Measurements from ENCODE around the gene DIAPH1.
"Not testable (repeated sequence)": the region's sequence is repeated elsewhere in the genome, so short reads cannot be mapped to it uniquely, and the experiment has no call there.

The DIAPH1 gene

DNA sequence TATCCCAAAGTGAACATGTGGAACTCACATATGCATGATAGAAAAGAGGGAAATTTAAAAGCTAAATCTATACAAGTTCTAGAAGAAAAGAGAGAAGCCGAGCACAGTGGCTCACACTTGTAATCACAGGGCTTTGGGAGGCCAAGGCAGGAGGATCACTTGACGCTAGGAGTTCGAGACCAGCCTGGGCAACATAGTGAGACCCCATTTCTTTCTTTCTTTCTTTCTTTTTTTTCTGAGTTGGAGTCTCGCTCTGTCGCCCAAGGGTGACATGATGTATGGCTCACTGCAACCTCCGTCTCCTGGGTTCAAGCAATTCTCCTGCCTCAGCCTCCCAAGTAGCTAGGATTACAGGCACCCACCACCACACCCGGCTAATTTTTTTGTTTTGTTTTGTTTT is 8.9 kb downstream of the DIAPH1 start:
- DNase-seq (ENCODE audit: low spot score): not testable (repeated sequence)

DNA sequence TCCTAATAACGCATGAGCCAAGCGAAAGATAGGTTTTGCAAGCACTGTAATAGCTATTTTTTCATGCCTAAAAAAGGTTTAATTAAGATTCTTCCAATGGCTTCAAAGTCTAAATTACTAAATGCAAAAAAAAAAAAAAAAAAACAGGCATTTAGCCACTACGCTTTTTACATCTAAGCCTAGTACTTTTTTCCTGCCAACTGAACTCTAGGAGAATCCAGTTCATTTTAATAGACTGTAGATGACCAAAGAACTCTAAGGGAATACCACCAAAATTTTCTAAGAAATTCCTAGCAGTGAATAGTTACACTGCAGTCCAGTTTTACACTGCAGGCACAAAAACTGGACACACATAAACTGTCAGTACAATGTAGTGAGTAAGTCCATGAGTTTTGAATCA is 9.8 kb downstream of the DIAPH1 start:
- no peak for DNase-seq (ENCODE audit: low spot score)

DNA sequence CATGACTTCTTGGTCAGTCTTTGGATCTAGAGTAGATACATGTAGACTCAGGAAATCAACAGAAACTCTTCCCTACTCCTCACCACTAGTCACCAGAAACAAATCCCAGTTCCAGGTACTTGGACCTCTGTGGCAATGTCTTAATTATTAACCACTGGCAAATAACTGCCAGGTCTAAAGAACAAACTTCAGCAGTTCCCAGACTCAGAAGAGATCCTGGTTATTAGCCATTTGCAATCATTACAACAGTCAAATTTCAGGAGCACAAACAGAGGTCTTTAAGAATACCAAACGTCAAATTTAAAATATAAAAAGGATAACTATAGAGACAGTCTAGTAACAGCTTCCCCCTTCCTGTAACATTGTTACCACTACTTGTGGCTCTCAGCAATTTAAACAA is 10.2 kb downstream of the DIAPH1 start:
- DNase-seq (ENCODE audit: low spot score): no peak

DNA sequence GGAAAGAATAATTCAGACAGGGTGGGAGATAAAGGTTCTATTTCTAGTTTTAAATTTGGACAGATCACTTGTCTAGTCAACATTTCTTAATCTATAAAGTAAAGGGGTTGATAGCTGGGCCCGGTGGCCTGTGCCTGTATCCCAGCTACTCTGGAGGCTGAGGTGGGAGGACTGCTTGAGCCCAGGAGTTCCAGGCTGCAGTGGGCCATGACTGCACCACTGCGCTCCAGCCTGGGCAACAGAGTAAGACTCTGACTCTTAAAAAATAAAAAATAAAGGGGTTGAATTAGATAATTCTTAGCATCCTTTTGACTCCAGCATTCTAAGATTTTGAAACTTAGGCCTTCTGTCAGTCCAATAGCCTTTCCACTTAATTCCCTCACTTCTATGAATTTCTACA is 10.8 kb downstream of the DIAPH1 start:
- DNase-seq (ENCODE audit: low spot score): no peak

DNA sequence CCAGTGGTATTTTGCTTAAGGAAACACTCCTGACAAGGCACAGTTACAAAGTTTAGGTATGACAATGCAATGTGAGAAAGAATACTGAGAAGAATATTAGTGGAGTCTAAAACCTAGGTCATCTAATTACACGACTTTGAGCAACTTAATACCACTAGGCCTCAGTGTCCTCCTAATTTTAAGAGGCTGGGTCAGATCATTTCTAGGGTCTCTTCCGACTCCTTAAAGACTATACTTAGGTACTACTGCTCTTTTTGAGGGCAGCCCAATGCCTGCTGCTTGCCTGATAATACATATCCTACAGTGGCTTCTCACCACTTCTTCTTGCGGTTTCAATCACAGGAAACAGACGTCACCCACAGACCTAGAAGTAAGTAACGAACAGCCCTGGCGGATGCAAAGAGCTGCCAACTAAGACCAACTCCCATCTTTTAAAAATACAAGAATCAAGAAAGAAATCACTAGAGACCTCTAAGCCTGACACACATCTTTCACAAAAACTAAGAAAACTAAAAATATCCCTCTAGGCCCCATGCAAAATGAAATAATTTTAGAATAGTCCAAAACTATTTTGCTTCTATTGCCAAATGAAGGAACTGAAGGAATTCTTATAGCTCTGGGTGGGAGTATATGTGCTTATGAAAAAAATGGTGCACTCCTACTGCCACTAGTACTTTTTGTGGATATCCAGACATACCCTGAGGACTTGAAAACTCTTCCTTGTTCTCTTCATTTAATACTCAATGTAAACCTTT is 13.1 kb downstream of the DIAPH1 start:
- DNase-seq (ENCODE audit: low spot score): peak; percentile 73

DNA sequence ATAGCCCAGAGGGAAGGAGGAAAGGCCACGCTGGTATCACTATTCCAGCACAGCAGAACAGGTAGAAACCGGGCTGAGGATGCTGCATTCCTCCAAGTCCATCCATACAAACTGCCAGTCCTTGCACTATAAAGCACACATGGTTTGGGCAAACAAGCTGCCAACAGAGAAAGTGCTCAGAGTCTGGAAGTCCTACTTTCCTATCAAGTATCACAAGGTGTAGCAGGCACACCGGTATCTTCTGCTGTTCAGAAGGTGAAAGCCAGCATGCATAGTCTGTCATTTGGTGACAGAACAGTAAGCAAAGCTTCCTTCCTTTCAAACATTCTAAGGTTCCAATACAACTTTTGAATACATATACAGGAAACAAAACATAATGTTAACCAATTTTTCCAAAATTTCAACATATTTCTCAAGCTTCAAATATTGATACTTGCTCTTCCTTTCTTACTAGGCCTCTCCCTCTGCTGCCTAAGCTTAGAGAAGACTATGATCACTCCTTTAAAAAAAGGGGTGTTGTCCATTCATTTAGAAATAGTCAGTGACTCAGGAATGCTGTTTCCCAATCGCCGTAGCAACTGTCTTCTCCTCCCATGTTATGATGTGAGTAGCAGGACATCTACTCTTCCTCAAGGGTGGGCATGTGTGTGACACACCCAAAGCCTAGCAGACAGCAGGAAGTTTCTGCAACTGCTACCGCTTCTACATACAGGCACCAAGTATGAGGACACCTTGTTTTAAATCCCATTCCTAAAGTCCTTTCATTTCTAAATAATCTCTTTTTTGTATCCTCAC is 14.7 kb downstream of the DIAPH1 start:
- DNase-seq (ENCODE audit: low spot score): no peak

DNA sequence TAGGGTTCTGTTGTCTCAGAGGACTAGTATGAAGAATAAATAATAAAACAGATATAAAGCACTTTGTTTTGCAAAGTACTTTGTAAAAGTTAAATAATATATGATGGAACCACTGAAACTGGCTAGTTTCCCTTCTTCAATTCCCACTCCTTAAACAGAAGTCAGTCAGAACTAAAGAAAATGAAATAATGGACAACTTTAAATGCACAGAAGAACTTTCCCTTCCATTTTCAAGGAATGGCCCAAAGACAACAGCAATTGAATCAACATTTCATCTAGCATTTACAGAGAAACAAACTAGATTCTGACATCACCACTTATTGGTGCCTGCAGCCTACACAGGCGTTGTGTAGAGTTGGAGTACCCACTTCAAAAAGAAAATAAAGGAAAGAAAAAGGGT is 16.2 kb downstream of the DIAPH1 start:
- no peak for DNase-seq (ENCODE audit: low spot score)

DNA sequence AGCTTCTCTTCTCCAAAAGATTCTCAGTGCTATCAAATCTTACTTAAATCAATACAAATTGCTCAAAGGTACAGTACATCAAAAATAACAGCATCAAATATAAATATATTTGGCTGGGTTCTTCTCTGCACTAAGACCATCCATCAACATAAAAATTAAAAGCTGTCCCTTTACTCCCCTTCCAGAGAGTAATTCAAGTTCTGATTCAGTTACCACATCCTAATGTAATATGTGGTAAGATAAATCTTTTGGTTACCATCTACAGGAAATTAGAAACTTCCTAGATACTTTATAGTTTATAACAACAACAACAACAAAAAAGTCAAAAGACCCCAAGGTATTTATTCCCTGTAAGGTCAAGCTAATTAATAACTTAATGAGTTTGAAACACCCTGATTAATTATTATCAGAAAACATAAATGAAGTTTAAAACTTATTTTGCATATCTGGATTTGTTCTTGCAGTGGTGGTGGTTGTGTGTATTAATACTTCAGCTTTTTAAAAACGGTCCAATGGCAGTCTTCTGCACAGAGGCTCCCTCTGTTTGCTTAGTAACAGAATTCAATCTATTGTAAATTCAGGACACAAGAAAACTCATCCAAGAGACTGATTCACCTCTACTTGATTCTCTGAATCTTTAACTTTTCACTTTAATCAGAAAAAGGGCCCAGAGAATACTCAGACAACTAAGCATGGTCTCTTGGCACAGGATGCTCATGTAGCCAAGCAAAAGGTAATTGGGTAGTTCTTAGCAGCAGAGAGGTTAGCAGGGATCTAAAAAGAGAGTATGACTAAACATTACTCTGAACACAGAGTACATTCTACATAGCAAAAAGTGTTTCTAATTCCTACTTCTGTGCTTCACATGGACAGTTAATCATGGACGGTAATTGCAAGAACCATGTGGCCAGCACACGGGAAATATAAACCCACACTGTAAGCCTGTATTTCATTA is 20.1 kb downstream of the DIAPH1 start:
- DNase-seq (ENCODE audit: low spot score): no peak

DNA sequence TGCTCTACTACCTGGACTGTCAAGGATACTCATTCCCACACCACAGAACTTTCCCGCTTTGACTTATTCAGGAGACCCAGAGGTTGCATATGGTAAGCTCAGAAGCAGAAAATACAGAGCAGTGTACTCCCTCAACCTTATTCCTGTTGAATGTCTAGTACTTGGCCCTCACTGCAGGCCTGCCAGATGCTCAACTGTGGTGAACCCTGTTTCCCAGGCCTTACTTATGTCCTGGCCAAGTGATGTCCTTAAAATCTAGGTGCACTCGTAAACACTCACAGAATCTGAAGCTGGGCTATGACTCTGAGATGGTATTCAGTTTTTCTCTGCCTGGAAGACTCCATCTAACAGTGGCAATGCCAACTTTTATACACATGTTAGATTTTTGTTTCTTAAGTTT is 21.0 kb downstream of the DIAPH1 start:
- no peak for DNase-seq (ENCODE audit: low spot score)

DNA sequence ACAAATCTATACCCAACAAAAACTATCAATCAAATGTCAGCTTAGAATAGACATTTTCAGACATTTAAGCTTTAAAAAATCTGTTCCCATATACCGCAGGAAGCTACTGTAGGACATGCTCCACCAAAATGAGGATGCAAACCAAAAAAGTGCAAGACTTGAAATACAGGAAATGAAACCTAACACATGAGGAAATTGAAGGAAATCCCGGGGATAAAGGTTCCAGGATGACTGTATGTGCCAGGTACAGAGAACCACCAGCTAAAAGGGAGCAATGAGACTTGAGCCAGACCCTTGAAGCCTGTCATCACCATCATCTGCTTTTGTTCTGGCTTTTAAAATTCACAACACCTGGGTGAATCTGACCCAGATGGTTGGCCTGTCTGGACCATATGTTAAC is 21.4 kb downstream of the DIAPH1 start:
- no peak for DNase-seq (ENCODE audit: low spot score)

DNA sequence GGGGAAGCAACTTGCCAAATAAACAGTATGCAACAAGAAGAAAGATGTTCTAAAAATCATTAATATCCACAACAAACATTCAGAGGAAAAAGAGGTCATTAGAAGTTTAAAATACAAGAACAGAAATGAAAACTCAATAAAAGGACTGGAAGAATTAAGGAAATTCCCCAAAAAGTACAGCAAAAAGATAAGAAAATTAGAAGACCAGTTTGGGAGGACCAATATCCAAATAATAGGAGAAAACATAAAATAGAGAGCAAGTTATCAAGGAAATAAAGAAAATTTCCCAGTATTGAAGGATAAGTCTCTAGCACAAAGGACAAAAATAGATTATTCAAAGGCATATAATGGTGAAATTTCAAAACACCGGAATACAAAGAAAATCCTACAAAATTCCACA is 21.9 kb downstream of the DIAPH1 start:
- no peak for DNase-seq (ENCODE audit: low spot score)

DNA sequence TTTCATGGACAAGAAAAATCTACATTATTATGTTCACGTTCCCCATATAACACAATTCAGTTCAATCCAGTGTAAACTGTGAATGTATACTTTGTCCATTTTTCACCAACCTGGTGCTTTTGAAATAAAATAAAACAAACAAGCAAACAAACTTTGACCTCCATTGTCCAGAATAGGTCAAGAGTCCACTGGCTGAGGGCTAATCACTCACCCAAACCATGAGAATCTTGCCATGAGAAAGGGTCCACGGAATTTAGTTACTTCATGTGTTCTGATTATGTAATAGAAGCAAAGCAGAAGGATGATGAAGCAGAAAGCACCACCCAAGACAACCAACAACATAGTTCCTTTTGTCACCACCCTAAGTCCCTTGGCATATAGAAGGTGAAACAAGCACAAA is 28.7 kb downstream of the DIAPH1 start:
- DNase-seq (ENCODE audit: low spot score): no peak

DNA sequence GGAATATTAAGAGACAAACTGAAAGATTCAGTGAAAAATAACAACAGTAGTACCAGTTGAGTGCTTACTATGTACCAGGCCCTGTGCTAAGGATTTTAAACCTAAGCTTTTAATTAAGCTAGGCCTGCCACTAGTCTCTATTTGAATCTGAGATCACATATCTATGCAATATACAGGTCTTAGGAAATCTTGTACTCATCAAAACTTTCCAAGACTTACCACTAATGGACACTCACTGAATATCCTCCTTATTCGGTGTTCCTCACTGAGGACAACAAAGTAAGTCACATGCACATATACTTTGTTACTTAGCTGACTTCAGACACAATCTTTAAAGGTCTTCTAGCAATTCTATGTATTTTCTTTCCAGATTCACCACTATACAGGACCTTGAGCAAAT is 32.6 kb downstream of the DIAPH1 start:
- DNase-seq (ENCODE audit: low spot score): no peak

DNA sequence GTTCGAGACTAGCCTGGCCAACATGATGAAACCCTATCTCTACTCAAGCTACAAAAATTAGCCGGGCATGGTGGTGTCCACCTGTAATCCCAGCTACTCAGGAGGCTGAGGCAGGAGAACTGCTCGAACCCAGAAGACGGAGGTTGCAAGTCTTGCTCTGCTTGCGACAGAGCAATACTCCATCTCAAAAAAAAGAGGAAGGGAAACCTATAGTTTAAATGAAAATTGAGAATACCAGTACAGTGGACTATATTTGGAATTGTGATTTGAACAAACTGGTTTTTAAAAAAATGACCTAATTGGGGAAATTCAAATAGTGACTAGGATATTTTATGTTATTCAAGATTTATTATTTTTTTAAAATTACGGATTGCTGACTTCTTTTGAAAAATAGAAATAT is 33.2 kb downstream of the DIAPH1 start:
- no peak for DNase-seq (ENCODE audit: low spot score)

DNA sequence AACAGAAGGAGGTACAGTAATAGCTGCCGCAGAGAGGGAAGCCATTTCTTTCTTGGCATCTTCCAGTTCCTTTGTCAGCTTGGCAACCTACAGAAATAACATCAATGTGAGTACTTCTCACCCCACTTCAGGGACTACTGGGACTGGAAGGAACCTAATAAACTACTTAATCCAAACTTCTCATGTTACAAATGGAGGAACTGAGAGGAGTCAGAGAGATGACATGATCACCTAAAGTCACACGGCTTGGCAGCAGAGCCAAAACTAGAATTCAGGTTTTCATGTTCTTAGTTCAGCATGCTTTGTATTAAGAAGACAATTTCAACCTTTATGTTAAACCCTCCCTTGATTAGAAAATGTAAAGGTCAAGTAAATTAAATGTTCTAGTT is 44.7 kb downstream of the DIAPH1 start:
- no peak for DNase-seq (ENCODE audit: low spot score)

DNA sequence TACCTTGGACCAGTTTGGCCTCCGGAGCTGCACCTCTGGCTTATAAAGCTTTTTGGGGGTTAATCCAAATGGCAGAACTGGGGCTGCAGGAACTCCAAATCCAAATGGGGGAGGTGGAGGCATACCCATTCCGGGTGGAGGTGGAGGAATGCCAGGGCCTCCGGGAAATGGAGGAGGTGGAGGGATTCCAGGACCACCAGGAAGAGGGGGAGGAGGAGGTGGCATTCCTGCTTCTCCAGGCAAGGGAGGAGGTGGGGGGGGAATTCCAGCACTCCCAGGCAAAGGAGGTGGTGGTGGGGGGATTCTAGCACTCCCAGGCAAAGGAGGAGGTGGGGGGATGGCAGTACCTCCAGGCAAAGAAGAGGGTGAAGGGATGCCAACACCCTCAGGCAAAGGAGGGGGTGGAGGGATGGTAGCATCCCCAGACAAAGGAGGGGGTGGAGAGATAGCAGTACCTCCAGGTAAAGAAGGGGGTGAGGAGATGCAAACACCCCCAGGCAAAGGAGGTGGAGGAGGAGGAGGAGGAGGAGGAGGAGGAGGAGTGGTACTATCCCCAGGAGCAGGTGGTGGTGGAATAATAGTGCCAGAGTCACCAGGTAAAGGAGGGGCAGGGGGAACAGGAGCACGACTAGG is 45.2 kb downstream of the DIAPH1 start:
- no peak for DNase-seq (ENCODE audit: low spot score)

DNA sequence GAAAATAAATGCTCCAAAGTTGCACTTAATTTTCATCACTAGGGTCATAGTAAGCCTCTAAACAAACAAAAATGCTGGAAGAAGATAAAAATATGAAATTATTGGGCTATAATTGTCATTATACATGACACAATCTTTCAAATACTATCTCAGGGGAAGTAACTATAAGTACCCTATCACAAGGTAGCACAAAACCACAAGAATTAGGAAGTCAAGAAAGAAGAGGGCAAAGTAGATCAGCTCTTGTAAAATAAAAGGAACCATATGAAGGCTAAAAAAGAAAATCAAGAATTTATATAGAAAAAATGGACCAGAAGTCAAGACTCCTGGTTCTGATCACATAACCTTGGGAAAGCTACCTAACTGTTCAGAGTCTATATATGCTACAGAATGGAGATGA is 48.1 kb downstream of the DIAPH1 start:
- no peak for DNase-seq (ENCODE audit: low spot score)

DNA sequence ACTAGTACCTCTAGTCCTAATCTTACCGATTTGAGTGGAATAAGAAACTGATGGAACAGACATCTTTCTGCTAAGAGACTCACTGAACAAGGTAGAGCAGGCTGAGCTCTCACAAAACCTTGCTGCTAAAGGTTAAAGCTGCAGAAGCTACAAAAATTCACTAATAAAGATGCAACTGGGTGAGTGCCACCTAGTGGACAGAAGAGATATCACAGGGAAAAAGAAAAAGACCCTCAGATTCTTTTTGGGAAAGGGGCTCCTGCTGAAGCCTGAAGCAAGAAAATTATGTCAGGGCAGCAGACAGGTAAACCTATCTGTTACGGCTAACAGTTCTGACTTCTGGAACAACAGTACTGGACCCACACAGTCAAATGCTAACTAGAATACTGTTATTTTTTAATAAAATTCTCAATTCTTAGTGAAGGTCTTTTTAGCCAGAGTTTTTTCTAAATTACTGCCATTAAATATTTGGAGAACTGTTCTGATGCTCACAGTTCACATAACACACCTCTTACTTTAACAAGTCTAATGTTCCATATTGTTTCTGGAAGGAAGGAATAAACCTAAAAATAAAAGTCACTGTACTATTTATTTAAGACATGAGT is 51.2 kb downstream of the DIAPH1 start:
- DNase-seq (ENCODE audit: low spot score): no peak

DNA sequence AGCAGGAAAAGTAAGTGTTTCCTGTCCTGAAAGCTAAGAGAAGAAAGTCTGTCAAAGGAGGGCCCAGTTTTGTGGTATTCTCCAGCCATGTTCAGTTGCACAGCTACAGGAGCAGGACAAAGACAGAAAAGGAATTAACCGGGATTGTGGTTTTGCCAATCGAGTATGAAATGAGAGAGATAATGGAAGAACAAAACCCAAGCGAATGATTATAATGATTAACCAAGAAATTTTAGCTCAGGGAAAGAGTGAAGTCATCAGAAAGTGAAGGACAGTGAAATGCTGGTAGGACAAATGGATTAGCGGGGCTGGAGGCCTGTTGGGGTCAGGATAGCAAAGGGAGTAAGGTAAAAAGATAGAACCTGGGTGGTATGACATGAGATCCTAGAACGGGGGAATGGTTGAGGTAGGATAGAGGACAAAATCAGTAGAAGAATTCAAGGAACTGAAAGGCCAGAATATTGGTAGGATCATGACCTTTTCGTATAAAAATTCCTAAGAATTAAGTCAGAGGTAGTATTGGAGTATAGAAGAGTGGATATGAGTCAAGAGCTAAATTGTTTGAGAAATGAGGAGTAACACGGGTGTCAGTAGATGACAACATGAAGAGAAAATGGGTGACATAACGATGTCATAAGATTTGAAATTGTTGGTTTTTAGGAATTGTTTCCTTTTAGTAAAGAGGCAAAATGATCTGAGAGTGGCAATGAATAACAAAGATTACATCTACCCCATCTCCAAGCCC is 52.8 kb downstream of the DIAPH1 start:
- no peak for DNase-seq (ENCODE audit: low spot score)

DNA sequence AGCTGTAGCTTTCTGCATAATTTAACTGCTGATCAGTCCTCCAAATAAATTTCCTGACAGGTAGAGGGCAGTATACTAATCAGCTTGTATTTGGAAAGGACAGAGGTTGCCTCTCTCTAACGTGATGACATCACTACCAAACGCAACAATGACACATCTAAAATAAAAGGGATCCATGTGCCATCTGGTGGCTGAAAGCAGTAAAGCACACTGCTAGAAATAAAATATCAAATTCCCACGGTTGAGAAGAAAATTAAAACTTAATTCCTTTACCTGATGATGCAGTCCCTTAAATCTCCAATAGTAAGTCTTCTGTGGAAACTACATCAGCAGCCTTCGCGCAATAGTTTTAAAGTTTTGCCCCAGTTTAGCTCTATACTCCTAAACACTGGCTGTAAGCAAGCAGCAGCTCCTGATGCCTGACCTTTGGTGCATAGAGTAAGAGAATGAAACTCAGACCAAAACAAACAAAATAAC is 54.5 kb downstream of the DIAPH1 start:
- DNase-seq (ENCODE audit: low spot score): peak; percentile 99
